CD4-positive, alpha-beta T cell (primary cell): ENCODE data around the gene AP5M1. TPM values are rescaled to one million over a fixed set of nuclear protein-coding genes. Genes with fewer than 3 reads are reported as not detected.

ENCODE experiments used
- ATAC-seq: fragments of 200-7000 bp; cut with Tn5 transposase; one replicate; pipeline ENCODE4 v1.10.0; 2022; ENCODE audit warnings: mild to moderate bottlenecking; ENCODE audit not compliant: poor library complexity
- CTCF ChIA-PET: fragments of 350-600 bp; sonication (Branson Sonifier 250); formaldehyde crosslinking; loops from one replicate; lab custom pipeline; 2021; ENCODE audit warnings: antibody characterized with exemption, inconsistent platforms; lab: Charles Lee
- POLR2A ChIA-PET: fragments of 350-600 bp; sonication (Branson Sonifier 250); formaldehyde crosslinking; loops from one replicate; lab custom pipeline; 2021; ENCODE audit warnings: antibody characterized with exemption, inconsistent platforms; lab: Charles Lee
- DNase-seq, 14 experiments: peaks; one replicate each; pipeline ENCODE4 v3.0.0-alpha.2; 2013 to 2020; ENCODE audit warnings: mixed read lengths in 2 of 14
- H3K27ac ChIP-seq, 2 donors: one replicate each; pipeline versions ENCODE4 v1.5.1 to v1.7.0; 2013; ENCODE audit warnings: low read length in 2 of 2, low read depth in 1 of 2, mild to moderate bottlenecking in 1 of 2
- H3K27me3 ChIP-seq, 2 experiments: 1 replicate in 1 of 2; 2 replicates in 1 of 2; pipeline versions ENCODE4 v1.6.1 to v1.7.0; 2013; ENCODE audit warnings: low read length in 2 of 2, control low read depth in 1 of 2, mild to moderate bottlenecking in 1 of 2, moderate library complexity in 1 of 2; ENCODE audit not compliant: insufficient read depth in 2 of 2, control insufficient read depth in 1 of 2
- H3K36me3 ChIP-seq: one replicate; pipeline ENCODE4 v1.6.1; 2013; ENCODE audit warnings: low read length, control low read depth; ENCODE audit not compliant: insufficient read depth
- H3K4me1 ChIP-seq: one replicate; pipeline ENCODE4 v1.6.1; 2013; ENCODE audit warnings: low read length, control low read depth; ENCODE audit not compliant: insufficient read depth
- H3K4me3 ChIP-seq: one replicate; pipeline ENCODE4 v1.5.1; 2013; ENCODE audit warnings: mild to moderate bottlenecking, low read length, moderate library complexity
- H3K9me3 ChIP-seq, 2 experiments: 1 replicate in 1 of 2; 2 replicates in 1 of 2; pipeline versions ENCODE4 v1.6.1 to v1.7.0; 2013; ENCODE audit warnings: low read length in 2 of 2, mild to moderate bottlenecking in 2 of 2, control low read depth in 1 of 2, moderate library complexity in 1 of 2; ENCODE audit not compliant: control insufficient read depth in 1 of 2, insufficient read depth in 1 of 2
- H3K27ac Mint-ChIP-seq: one replicate; pipeline ENCODE4 v1.8.0; 2020; ENCODE audit warnings: mixed read lengths
- H3K27me3 Mint-ChIP-seq: one replicate; pipeline ENCODE4 v1.8.0; 2021; ENCODE audit warnings: mixed read lengths
- H3K36me3 Mint-ChIP-seq: one replicate; pipeline ENCODE4 v1.8.0; 2021; ENCODE audit warnings: low read depth, mixed read lengths
- H3K4me1 Mint-ChIP-seq: one replicate; pipeline ENCODE4 v1.8.0; 2021; ENCODE audit warnings: low read depth, mixed read lengths
- H3K4me3 Mint-ChIP-seq: one replicate; pipeline ENCODE4 v1.8.0; 2020; ENCODE audit warnings: mild to moderate bottlenecking, mixed read lengths
- H3K9me3 Mint-ChIP-seq: one replicate; pipeline ENCODE4 v1.8.0; 2020; ENCODE audit warnings: mixed read lengths
- CTCF ChIP-seq: fragments of 200-600 bp; IDR thresholded peaks from one replicate; pipeline ENCODE4 v1.8.0; 2022; ENCODE audit warnings: antibody characterized with exemption, mild to moderate bottlenecking
- intact Hi-C, 2 experiments: fragments of 100-400 bp; cut with DNase I in 1 of 2; cut with micrococcal nuclease in 1 of 2; formaldehyde crosslinking; loops; one replicate each; pipeline versions ENCODE4 v1.15.1 to v1.9.0; 2023 to 2025; cut with DNase I, micrococcal nuclease
- total RNA-seq, 174 experiments: library from RNA in 2 of 174; stranded (reverse) in 2 of 174; gene quantifications; one replicate each; pipeline ENCODE4 v1.2.3 and lab custom pipeline; 2021 to 2026

Gene AP5M1
- total RNA-seq, 2 experiments from 2014 or later: 39.2 to 40.4 TPM

GRCh38 chr14:57317248-57317833, 48.6 kb downstream of the AP5M1 start:
- ATAC-seq: peak; percentile 57
- CTCF ChIA-PET: interaction anchor here (1.3 kb wide), 2 partner anchors 22 to 827 kb away, joined by 4 to 8 read pairs; no protein-coding TSS in a partner anchor

GRCh38 chr14:57319636-57320192, 50.9 kb downstream of the AP5M1 start:
- H3K27ac ChIP-seq: no peak overlapping the region
- no peaks in the 10 kb centered on the region for H3K36me3 ChIP-seq
- Mint-ChIP-seq H3K4me3 (no peak overlapping the region), H3K27ac (no peak overlapping the region), H3K36me3 (no peaks in the 10 kb centered on the region), H3K4me1 (no peaks in the 10 kb centered on the region), H3K9me3 (no peaks in the 10 kb centered on the region), H3K27me3 (peaks cover 31% of the 10 kb centered on the region)
- no peaks in the 10 kb centered on the region for H3K4me1 ChIP-seq
- no peak for DNase-seq
- no peak overlapping the region for H3K4me3 ChIP-seq
- intact Hi-C loops: loop anchor here (10.0 kb wide), 2 partner anchors 115 to 665 kb away; no protein-coding TSS in a partner anchor
- CTCF ChIA-PET: no interaction called here
- POLR2A ChIA-PET: no interaction called here
- H3K9me3 ChIP-seq: no peaks in the 10 kb centered on the region
- TF ChIP-seq CTCF: no peak
- no peak for ATAC-seq
- H3K27me3 ChIP-seq: peaks cover 0 to 19% of the 10 kb centered on the region in 2 experiments

More at GRCh38 chr14:57317248-57317833, 48.6 kb downstream of the AP5M1 start:
- H3K4me1 ChIP-seq: no peaks in the 10 kb centered on the region
- peak; percentile 91 for TF ChIP-seq CTCF
- H3K9me3 ChIP-seq: no peaks in the 10 kb centered on the region
- DNase-seq: peak; percentile 50 to 85 (median 64)
- POLR2A ChIA-PET: no interaction called here
- Mint-ChIP-seq H3K4me1 (no peaks in the 10 kb centered on the region), H3K27me3 (peaks cover 19% of the 10 kb centered on the region), H3K4me3 (no peak overlapping the region), H3K27ac (no peak overlapping the region), H3K9me3 (no peaks in the 10 kb centered on the region), H3K36me3 (no peaks in the 10 kb centered on the region)
- no peak overlapping the region for H3K27ac ChIP-seq
- H3K27me3 ChIP-seq: peaks cover 0 to 19% of the 10 kb centered on the region in 2 experiments
- no peaks in the 10 kb centered on the region for H3K36me3 ChIP-seq
- intact Hi-C loops: loop anchor here (1.0 to 10.0 kb wide), 4 partner anchors 113 to 829 kb away; no protein-coding TSS in a partner anchor
- no peak overlapping the region for H3K4me3 ChIP-seq

- H3K4me1 ChIP-seq: no peaks in the 10 kb centered on the region
- ChIA-PET CTCF (no interaction called here), POLR2A (no interaction called here)
- no peak for DNase-seq
- intact Hi-C loops: no loop called here
- H3K27ac Mint-ChIP-seq: no peak overlapping the region
- no peak overlapping the region for H3K4me3 Mint-ChIP-seq
- no peaks in the 10 kb centered on the region for H3K4me1 Mint-ChIP-seq
- H3K4me3 ChIP-seq: no peak overlapping the region
- peaks cover 20% of the 10 kb centered on the region for H3K27me3 Mint-ChIP-seq
- H3K36me3 Mint-ChIP-seq: no peaks in the 10 kb centered on the region
- no peaks in the 10 kb centered on the region for H3K9me3 Mint-ChIP-seq
- no peak for TF ChIP-seq CTCF
- no peak for ATAC-seq
- no peak overlapping the region for H3K27ac ChIP-seq
- no peaks in the 10 kb centered on the region for H3K9me3 ChIP-seq
- no peaks in the 10 kb centered on the region for H3K36me3 ChIP-seq
- H3K27me3 ChIP-seq: peaks cover 0 to 14% of the 10 kb centered on the region in 2 experiments
Measured at GRCh38 chr14:57323721-57324120, 55.0 kb downstream of the AP5M1 start.
